HFF-Myc (cell line): Measurements from ENCODE around the gene UPK1B.

Source experiments
- DNase-seq: peaks from one replicate; pipeline ENCODE4 v3.0.0-alpha.2; 2011; ENCODE audit warnings: low read depth; ENCODE audit errors: extremely low read depth
- H3K4me3 ChIP-seq: replicated peaks from 2 replicates; pipeline ENCODE4 v1.5.1; 2011; ENCODE audit warnings: low read depth, mild to moderate bottlenecking, control low read depth, low read length
- TF ChIP-seq, protein P1 (sequence below): IDR thresholded peaks from 2 replicates; pipeline ENCODE4 v1.5.1; 2012; ENCODE audit warnings: mild to moderate bottlenecking, low read depth, low read length, control low read depth; ENCODE audit errors: missing control alignments

Gene UPK1B

DNA sequence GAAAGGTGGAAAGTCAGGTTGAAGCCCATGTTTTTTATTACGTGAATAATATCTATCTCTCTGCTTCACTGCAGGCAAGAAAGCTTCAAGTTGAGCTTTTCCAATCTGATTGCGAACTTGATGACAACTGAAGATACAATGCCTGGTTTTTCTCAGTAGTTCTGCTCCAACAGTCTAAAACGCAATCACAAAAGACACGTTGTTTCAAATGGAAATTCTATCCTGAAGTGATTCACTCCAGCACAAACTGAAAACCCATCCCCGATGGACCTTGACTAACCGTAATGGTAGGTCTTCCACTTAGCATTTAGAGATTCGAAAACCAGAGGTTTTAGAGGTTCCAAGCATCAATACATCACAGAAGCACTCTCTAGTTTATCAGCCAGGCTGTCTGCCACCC lies 56.7 kb downstream of the UPK1B start:
- DNase-seq, result no peak

DNA sequence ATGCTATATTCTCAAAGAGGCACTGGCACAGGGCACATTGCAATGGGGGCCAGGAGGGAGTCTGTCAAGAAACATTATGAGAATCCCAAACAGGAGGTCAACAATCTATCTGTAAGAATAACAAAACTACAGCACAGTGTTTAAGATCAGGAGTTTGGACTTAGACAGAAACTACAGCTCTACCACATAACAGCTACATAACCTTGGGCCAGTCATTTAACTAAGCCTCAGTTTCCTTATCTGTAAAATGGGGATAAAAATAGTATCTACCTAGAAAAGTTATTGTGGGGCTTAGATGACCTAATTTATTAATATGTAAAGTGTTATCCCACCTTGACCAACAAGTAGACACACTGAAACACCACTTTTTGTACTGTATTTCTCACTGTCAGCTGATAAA lies 57.3 kb downstream of the UPK1B start:
- no peak overlapping the region for H3K4me3 ChIP-seq
- TF ChIP-seq, protein P1, sequence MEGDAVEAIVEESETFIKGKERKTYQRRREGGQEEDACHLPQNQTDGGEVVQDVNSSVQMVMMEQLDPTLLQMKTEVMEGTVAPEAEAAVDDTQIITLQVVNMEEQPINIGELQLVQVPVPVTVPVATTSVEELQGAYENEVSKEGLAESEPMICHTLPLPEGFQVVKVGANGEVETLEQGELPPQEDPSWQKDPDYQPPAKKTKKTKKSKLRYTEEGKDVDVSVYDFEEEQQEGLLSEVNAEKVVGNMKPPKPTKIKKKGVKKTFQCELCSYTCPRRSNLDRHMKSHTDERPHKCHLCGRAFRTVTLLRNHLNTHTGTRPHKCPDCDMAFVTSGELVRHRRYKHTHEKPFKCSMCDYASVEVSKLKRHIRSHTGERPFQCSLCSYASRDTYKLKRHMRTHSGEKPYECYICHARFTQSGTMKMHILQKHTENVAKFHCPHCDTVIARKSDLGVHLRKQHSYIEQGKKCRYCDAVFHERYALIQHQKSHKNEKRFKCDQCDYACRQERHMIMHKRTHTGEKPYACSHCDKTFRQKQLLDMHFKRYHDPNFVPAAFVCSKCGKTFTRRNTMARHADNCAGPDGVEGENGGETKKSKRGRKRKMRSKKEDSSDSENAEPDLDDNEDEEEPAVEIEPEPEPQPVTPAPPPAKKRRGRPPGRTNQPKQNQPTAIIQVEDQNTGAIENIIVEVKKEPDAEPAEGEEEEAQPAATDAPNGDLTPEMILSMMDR, result no peak
- DNase-seq, result no peak

More for the DNA sequence above, 56.7 kb downstream of the UPK1B start:
- TF ChIP-seq, protein P1, result no peak
- H3K4me3 ChIP-seq, result no peak overlapping the region

DNA sequence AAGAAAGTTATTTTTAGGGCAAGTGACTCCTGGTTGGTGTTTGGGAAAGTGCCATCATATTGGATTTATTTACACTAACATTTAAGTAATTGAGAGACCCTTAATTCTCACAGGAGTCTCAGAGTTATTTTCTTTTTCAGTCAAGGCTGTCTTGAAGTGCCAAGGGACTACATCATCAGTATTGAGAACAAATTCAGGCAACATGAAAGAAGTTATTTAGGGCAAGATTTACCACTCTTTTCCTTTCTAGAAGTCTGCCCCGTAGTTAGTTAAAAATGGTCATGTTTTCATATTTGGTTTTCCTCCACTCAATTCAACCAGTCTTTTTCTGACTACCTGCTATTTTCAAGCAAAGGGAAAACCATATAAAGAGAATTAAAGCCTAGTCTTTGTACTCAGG lies 61.2 kb downstream of the UPK1B start:
- TF ChIP-seq, protein P1, result no peak
- no peak for DNase-seq
- H3K4me3 ChIP-seq, result no peak overlapping the region

DNA sequence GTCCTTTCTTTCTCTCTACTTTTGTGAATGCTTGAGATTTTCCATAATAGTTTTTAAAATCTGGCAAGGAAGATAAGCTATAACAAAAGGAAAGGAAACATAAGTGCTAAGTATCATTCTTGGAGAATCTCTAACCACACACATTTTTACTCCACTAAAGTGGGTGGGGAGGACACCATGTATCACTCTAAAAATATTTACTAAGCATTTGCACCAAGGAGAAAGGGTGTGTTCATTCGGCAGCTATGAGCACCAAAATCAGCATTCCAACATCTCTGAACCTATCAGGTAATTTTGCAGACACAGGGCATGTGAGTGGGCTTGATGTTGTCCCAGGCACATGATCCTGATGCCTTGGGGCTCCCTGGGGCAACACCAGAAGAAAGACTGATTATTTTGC lies 61.8 kb downstream of the UPK1B start:
- TF ChIP-seq, protein P1, result no peak
- DNase-seq, result no peak
- H3K4me3 ChIP-seq, result no peak overlapping the region

DNA sequence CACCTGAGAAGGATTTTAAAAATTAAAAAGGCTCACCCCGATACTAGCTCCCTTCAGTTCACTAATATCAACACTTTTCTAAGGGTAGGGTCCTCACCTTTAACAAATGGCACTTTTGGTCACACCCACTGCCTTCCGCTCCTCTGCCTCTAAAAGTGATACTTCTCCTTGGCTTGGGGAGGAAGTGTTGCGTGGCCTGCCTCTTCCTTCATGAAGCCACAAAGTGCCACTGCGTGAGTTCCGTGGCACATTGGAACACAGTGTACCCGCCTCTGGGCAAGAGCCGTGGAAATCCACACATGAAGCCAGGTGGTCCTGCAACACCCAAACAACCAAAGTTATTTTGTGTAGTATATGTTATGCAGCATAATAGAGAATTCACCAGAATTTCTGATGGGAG lies 63.4 kb downstream of the UPK1B start:
- no peak for DNase-seq
- H3K4me3 ChIP-seq, result no peak overlapping the region
- TF ChIP-seq, protein P1, result no peak

DNA sequence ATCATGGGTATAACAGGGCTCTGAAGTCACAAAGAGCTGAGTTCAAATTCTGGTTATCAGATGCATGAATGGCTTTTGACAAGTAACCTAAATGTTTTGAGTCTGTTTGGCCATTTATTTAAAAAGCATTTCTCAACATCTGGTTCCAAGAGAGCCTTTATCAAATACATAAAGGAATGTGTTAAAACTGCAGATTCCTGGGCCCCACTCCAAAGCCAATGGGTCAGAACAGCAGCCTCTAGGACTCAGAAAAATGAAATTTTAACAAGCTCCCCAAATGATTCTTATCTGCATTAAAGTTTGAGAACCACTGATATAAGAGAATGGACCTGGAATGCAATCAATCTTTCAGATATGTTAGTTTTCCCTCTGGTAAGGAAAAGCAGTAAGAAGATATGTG lies 63.9 kb downstream of the UPK1B start:
- no peak for DNase-seq
- TF ChIP-seq, protein P1, result no peak
- no peak overlapping the region for H3K4me3 ChIP-seq

DNA sequence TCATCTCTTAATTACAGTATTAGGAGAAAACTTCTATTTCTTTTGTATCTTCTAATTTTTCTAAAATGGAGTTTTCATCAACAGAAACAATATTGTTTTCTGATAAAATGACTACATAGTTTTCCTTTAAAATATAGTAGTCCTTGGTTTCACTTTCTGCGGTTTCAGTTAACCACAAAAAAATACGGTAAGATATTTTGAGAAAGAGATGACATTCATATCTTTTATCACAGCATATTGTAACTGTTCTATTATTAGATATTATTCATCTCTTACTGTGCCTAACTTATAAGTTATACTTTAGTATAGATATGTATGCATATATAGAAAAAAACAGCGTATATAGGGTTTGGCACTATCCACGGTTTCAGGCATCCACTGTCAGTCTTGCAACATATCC lies 65.0 kb downstream of the UPK1B start:
- TF ChIP-seq, protein P1, result no peak
- DNase-seq, result no peak
- no peak overlapping the region for H3K4me3 ChIP-seq
